GM21619 (cell line): ENCODE data around the gene DPY19L3.
"Not testable (repeated sequence)": the region's sequence is repeated elsewhere in the genome, so short reads cannot be mapped to it uniquely, and the experiment has no call there.

Experiments
- ATAC-seq: cut with Tn5 transposase; IDR thresholded peaks from one replicate; pipeline ENCODE4 v1.9.1; 2021; ENCODE audit not compliant: unreplicated experiment

The DPY19L3 gene

GRCh38 chr19:32396046-32396652 lies 9.4 kb upstream of the DPY19L3 start:
- ATAC-seq = no peak

- no peak for ATAC-seq
These were observed 7.9 kb upstream of the DPY19L3 start for GRCh38 chr19:32397671-32398101.

DNA sequence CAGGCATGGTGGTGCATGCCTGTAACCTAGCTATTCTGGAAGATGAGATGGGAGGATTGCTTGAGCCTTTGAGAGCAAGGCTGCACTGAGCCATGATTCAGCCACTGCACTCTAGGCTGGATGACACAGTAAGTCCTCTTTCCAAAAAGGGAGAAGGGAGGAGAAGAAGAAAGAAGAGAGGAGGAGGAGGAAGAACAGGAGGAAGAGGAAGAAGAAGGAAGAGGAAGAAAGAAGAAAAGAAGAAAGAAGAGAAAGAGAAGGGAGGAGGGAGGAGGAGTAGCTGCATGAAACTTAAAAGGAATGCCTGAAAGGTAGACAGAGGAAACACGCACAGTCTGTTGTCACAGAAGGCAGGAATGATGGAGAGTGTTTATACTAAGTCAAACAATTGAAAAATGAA lies 3.6 kb upstream of the DPY19L3 start:
- no peak for ATAC-seq

DNA sequence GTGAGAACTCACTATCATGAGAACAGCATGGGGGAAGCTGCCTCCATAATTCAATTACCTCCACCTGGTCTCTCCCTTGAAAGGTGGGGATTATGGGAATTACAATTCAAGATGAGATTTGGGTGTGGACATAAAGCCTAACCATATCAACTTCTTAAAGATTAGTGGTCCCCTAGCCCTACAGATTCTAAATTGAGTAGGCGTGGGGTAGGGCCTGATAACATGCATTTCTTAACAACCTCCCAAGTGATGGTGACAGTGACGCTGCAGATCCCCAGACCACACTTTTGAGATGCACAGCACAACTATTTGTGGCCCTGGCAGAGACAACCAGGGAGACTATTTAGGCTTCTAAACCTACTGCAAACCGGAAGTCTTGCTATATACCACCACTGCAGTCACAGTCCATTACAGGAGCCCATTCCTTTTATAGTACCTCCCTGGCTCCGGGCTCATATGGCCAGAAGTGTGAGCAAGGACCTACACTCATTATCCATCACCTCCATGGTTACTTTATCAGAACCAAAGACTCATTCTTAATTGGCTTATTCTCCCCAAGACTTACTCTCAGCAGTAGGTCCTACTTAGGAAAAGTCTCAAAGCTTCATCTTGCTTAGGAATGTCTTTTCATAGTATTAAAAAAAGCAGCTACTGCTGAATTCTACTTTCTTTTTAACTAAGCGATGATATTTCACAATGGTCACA lies 2.1 kb upstream of the DPY19L3 start:
- no peak for ATAC-seq

DNA sequence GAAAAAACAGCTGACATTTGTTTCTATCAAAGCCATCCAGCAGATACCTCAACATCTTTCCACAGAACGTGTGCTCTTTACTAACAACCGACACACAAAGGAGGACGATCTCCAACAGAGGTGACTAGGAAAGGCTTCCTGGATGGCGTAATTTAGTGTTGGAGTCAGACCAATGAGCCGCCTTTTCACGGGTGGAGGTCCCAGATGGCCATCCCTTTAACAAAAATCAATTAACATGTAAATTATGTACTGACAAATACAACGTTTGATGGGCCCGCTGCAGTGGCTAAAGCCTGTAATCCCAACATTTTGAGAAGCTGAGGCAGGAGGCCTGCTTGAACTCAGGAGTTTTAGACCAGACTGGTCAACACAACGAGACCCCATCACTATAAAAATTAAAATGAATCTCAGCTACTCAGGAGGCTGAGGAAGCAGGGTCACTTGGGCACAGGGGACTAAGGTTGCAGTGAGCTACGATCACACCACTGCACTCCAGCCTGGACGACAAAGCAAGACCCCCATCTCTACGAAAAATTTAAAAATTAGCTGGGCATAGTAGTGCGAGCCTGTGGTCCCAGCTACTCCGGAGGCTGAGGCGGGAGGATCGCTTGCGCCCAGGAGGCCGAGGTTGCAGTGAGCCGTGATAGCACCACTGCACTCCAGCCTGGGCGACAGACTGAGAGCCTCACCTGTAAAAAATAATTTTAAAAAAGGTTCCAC lies 1.2 kb upstream of the DPY19L3 start:
- no peak for ATAC-seq

GRCh38 chr19:32404933-32405430 lies 588 bp upstream of the DPY19L3 start:
- ATAC-seq = peak; percentile 14

DNA sequence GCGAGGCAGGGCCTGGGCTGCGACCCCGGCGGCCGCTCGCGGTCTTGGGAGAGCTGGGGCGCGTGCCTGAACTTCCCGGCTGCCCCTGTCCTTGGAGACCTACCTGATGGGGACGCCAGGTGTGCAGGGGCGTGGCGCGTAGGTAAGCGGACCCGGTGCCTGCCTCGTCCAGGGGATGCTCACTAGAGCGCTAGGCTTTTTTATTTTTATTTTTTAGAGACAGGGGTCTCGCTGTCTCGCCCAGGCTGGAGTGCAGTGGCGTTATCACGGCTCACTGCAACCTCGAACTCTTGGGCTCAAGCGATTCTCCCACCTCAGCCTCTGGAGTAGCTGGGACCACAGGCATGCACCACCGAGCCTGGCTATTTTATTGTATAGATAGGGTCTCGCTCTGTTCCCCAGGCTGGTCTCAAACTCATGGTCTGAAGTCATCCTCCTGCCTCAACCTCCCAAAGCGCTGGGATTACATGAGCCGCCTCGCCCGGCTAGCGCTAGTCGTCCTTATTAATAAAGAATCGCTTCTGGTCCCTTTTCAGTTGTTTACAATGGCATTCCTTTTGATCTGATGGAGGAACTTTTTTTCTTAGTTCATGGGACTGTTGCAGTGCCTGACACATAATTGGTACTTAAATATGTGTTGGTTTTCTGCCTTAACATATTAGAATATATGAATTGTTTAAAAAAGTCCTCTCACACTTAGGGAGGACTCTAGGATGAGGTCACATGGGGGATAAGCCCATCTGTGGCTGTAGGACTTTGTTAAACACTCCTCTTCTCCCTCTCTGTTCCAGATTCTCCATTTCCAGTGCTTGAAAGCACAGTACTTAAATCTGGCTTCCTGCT lies 812 bp downstream of the DPY19L3 start:
- ATAC-seq = no peak

- no peak for ATAC-seq
These were observed 1.7 kb downstream of the DPY19L3 start for GRCh38 chr19:32407004-32407992.

GRCh38 chr19:32415246-32415645 lies 9.7 kb downstream of the DPY19L3 start:
- no peak for ATAC-seq

- no peak for ATAC-seq
These were observed 10.1 kb downstream of the DPY19L3 start for GRCh38 chr19:32415669-32416068.

GRCh38 chr19:32416749-32417456 lies 11.3 kb downstream of the DPY19L3 start:
- ATAC-seq = no peak

GRCh38 chr19:32418155-32418554 lies 12.6 kb downstream of the DPY19L3 start:
- ATAC-seq = no peak

- ATAC-seq = no peak
These were observed 16.2 kb downstream of the DPY19L3 start for GRCh38 chr19:32421589-32422361.

DNA sequence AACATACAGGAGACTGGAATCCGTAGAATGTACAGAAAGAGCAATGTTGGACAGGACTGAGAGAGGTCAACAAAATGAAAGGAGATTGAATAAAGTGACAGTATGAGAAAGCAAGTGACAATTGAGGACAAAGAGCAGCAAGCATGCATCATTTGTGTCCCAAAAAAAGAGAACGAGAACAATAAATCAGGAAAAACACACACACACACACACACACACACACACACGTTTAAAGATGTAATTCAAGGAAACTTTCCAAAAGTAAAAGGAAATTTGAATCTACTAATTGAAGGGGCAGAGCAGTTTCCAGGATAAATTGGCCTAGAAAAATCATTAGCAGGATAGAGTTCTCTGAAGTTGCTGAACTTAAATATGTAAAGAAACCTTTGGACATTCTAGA lies 16.9 kb downstream of the DPY19L3 start:
- ATAC-seq = no peak

DNA sequence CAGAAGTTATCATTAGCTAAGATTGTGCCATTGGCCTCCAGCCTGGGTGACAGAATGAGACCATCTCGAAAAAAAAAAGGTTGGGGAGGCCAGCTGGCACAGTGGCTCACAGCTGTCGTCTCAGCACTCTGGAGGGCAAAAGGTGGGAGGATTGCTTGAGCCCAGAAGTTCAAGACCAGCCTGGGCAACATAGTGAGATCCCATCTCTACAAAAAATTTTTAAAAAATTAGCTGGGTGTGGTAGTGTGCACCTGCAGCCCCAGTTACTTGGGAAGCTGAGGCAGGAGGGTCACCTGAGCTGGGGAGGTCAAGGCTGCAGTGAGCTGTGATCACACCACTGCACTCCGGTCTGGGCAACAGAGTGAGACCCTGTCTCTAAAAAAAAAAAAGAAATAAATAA lies 18.4 kb downstream of the DPY19L3 start:
- ATAC-seq = not testable (repeated sequence)

DNA sequence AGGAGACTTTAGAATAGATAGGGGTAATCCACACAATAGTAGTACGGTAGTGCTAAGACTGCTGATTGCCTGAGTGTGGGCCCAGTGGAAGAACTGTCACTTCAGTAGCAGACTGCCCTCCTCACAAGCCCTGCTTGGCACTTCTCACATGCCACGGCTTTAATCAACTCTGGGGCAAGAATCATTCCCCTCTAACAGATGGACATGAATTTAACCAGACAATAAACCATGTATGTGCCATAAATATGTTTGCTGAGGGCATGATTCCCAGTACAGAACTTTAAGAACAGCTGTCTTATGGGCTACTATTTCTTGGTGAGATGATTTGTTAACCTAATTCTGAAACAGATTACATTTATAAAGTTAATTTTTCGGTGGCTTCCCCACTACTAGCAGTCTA lies 22.0 kb downstream of the DPY19L3 start:
- no peak for ATAC-seq

DNA sequence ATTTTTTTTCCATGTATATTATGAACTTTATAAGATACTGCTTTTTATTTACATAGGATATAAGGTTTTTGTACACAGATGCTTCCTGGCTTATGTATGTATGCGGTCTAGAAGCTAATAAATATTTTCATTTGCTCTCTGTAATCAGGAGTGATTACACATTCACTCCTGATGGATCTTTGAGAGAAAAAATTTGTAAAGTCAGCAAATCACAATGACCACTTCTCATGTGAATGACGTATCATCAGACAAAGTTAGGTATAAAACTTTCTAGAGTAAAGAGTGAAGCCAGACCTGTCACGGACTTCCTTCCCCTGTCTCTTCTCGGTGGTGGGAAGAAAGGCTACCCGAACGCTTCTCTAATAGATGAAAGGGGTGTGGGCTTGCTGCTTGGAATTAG lies 31.1 kb downstream of the DPY19L3 start:
- no peak for ATAC-seq

- ATAC-seq = no peak
These were observed 31.5 kb downstream of the DPY19L3 start for GRCh38 chr19:32437096-32437495.

- ATAC-seq = no peak
These were observed 33.2 kb downstream of the DPY19L3 start for GRCh38 chr19:32438751-32439150.
